Immature natural killer cell (primary cell): ENCODE results near the gene BEND5. TPM values are rescaled to one million over a fixed set of nuclear protein-coding genes. Genes with fewer than 3 reads are reported as not detected.
A peak's percentile ranks its signal among the peaks of the same experiment; 100 is the strongest.

Experiments used
- DNase-seq, 3 donors: peaks; one replicate each; pipeline ENCODE4 v3.0.0; 2022; ENCODE audit warnings: mixed read lengths in 1 of 3
- H3K27ac Mint-ChIP-seq, 6 donors: one replicate each; pipeline ENCODE4 v1.8.0; 2020; ENCODE audit warnings: mixed read lengths in 6 of 6, mild to moderate bottlenecking in 5 of 6, inconsistent platforms in 4 of 6, moderate library complexity in 3 of 6
- H3K27me3 Mint-ChIP-seq, 3 donors: one replicate each; pipeline ENCODE4 v1.8.0; 2020 to 2021; ENCODE audit warnings: low read depth in 3 of 3, mild to moderate bottlenecking in 3 of 3, mixed read lengths in 3 of 3, moderate library complexity in 3 of 3, inconsistent platforms in 1 of 3
- H3K36me3 Mint-ChIP-seq, 3 donors: one replicate each; pipeline ENCODE4 v1.8.0; 2020; ENCODE audit warnings: mixed read lengths in 3 of 3, inconsistent platforms in 2 of 3, mild to moderate bottlenecking in 2 of 3
- H3K4me1 Mint-ChIP-seq, 2 donors: one replicate each; pipeline ENCODE4 v1.8.0; 2020; ENCODE audit warnings: inconsistent platforms in 2 of 2, mild to moderate bottlenecking in 2 of 2, mixed read lengths in 2 of 2, moderate library complexity in 1 of 2
- H3K4me3 Mint-ChIP-seq, 5 donors: one replicate each; pipeline ENCODE4 v1.8.0; 2020; ENCODE audit warnings: mild to moderate bottlenecking in 5 of 5, mixed read lengths in 5 of 5, inconsistent platforms in 3 of 5, moderate library complexity in 3 of 5
- H3K9me3 Mint-ChIP-seq, 6 donors: one replicate each; pipeline ENCODE4 v1.8.0; 2020; ENCODE audit warnings: mild to moderate bottlenecking in 6 of 6, mixed read lengths in 6 of 6, inconsistent platforms in 4 of 6, moderate library complexity in 3 of 6
- polyA plus RNA-seq, 3 donors: library from polyadenylated mRNA; unstranded; fragments of 300-500 nt; fragmentation: Illumina TruSeq; gene quantifications; one replicate each; pipeline ENCODE4 v1.2.3, GENCODE V29; 2021

Gene BEND5
- polyA plus RNA-seq, 3 donors from 2014 or later, result 2.5 to 3.9 (median 3.8) TPM

DNA sequence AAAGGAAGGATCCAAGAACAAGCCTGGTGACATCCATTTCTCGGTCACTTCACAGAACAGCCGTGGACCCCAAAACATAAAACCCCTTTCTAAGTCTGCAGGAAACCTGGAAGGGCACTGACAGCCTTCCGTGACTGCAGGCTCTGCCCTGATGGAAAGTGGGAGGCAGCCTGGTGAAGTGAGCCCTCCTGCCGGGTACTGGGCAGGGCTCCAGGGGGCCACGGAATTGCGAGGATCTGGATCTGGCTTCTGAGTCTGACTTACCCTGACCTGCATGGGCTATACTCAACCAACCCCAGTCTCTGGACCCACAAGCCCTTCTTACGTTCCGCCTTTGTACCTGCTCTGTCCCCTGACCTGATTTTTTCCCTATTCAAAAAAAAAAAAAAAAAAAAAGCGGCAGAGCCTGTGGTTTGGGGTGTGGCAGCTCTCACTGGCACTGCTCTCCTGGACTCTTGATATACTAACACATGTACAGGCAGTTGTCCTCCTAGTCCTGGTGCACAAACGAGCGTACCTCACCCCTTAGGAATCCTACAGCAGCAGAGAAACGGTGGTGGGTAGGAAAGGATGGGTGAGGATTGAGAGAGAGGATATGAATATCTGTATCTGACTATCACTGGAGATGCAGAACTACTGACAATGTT is 82.9 kb downstream of the BEND5 start:
- Mint-ChIP-seq H3K4me1 (no peaks in the 10 kb centered on the region), H3K36me3 (no peaks in the 10 kb centered on the region), H3K9me3 (no peaks in the 10 kb centered on the region), H3K27ac (no peak overlapping the region), H3K4me3 (no peak overlapping the region), H3K27me3 (peaks cover 0 to 6% (median 2%) of the 10 kb centered on the region in 3 donors)
- no peak for DNase-seq

DNA sequence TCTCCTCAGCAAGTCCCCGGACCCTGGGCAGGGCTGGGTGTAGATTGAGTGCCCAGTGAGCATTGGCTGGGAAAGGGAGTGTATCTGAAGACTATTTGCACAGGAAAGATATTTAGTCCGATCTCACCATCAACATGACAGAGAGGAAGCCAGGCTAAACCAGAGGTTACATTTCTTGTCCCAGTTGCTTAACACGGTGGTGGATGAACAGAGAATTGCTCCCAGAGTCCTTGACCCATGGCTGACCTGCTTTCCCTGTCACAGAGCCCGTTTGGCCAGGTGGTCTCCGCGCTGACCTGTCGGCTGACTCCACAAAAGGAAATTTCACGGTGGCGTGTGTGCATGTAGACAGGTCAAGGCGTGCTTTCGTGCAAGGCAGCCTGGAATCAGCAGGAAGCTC is 83.5 kb downstream of the BEND5 start:
- Mint-ChIP-seq H3K36me3 (no peaks in the 10 kb centered on the region), H3K27ac (no peak overlapping the region), H3K27me3 (peaks cover 0 to 6% (median 2%) of the 10 kb centered on the region in 3 donors), H3K4me3 (no peak overlapping the region), H3K4me1 (no peaks in the 10 kb centered on the region), H3K9me3 (no peaks in the 10 kb centered on the region)
- DNase-seq, result no peak

DNA sequence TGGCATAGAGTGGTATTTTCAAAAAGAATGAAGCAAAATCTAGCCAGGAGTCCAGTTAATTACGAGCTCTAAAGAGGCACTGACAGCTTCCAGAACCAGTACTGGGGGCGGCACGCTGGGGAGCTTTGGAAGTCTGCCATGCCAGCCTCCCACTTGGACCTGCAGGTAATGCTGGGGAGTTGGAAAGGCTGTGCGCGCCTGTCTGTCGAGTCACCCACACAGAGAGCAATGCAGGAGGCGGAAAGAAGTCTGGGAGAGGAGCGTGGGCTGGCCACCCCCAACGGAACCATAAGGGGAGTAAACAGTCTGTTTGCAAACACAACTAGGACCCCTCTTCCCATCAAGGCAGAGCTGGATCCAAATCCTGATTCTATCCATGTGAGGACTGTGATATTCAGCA is 84.5 kb downstream of the BEND5 start:
- H3K27ac Mint-ChIP-seq, result no peak overlapping the region
- no peak for DNase-seq
- H3K4me3 Mint-ChIP-seq, result no peak overlapping the region
- no peaks in the 10 kb centered on the region for H3K36me3 Mint-ChIP-seq
- H3K4me1 Mint-ChIP-seq, result no peaks in the 10 kb centered on the region
- peaks cover 0 to 2% (median 2%) of the 10 kb centered on the region in 3 donors for H3K27me3 Mint-ChIP-seq
- no peaks in the 10 kb centered on the region for H3K9me3 Mint-ChIP-seq

DNA sequence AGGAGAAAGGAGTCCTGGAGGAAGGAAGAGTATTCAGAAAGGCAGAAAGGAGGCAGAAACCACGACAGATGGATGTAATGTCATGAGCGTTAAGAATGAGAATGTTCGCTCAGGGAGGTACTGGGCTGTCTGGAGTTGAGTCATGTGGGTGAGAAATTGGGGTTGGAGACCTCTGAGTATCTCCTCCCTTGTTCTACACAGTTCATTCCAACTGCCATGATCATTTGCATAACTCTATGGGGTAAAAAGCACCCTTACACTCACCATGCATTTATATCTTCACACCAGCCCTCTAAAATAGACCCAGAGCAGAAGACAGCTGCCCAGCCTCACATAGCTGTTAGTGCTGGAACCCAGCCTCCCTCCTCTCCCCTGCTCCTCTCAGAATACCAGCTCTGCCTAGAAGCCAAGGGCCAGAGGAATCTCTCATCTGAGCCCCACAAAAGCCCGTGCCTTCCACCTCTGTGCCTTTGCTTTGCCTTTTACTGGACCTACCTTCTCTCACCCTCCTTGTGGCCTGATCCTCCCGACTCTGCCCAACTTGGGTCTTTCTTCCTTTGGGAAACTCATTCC is 85.2 kb downstream of the BEND5 start:
- no peak for DNase-seq

DNA sequence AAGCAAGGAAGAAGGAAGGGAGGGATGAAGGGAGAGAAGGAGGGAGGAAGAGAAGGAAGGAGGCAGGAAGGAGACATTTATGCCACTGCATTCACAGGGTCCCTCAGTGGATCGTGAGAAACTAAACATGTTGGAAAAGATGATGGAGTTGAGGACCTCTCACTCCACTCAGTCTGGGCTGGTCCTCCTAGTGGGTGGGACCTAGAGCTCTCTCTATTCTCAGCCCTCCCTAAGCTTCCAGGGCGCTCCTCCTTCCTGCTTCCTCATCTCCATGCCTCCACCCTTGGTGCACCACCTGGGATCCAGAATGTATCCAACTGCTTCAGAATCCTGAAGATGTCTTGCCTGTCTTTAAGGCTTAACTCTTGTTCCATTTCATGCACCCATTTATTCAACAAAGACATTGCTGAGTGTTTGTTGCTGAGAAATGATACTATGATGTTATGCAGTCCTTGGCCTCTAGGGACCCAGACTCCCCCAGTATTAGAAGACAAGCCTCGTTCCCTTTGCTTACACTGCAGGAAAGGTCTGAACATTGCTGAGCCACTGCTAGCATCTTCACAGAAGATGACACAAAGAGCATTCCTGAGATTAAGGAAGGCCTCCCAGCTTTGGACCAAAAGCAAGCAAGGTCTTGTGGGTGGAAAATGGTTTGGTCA is 88.5 kb downstream of the BEND5 start:
- H3K4me1 Mint-ChIP-seq, result no peaks in the 10 kb centered on the region
- peaks cover 0 to 2% (median 0%) of the 10 kb centered on the region in 3 donors for H3K27me3 Mint-ChIP-seq
- H3K9me3 Mint-ChIP-seq, result no peaks in the 10 kb centered on the region
- H3K27ac Mint-ChIP-seq, result no peak overlapping the region
- DNase-seq, result no peak
- H3K4me3 Mint-ChIP-seq, result no peak overlapping the region
- H3K36me3 Mint-ChIP-seq, result no peaks in the 10 kb centered on the region

More for the DNA sequence above, 85.2 kb downstream of the BEND5 start:
- Mint-ChIP-seq H3K27me3 (peaks cover 0 to 2% (median 2%) of the 10 kb centered on the region in 3 donors), H3K4me1 (no peaks in the 10 kb centered on the region), H3K4me3 (no peak overlapping the region), H3K9me3 (no peaks in the 10 kb centered on the region), H3K27ac (no peak overlapping the region), H3K36me3 (no peaks in the 10 kb centered on the region)

DNA sequence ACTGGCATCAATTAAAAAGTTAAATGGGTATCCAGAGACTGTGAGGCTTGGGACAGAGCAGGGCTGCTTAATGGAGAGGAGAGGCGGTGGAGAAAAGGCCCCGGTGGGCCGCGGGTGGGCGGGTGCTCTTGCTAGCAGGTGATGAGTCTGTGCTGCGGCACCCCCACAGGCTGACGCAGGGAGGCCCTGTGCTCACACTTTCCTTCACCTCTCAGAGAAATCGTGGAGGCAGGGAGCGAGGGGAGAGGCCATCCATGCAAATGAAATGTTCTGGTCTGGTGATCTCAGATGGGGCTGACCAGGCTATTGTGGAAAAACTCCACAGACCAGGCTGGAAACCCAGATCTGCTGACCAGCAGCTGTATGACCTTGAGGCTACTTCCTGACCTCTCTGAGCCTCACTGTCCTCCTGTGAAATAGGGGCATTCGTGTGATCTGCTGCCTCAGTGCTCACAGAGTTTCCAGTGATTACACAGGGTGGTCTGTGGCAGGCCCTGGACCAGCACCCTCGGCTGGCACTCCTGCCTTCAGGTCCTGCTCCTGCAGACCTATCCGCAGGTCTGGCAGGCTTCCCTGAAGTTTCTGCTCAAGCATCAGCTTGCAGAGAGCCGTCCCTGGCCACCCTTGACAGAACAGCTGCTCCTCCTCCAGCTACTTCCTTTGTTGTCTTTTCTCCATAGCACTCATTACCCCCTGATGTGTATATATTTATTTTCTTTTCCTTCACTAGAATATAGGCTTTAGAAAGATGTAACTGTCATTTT is 89.2 kb downstream of the BEND5 start:
- H3K4me3 Mint-ChIP-seq, result no peak overlapping the region
- no peak overlapping the region for H3K27ac Mint-ChIP-seq
- H3K27me3 Mint-ChIP-seq, result peaks cover 0 to 2% (median 0%) of the 10 kb centered on the region in 3 donors
- no peaks in the 10 kb centered on the region for H3K36me3 Mint-ChIP-seq
- no peak for DNase-seq
- no peaks in the 10 kb centered on the region for H3K4me1 Mint-ChIP-seq
- H3K9me3 Mint-ChIP-seq, result no peaks in the 10 kb centered on the region

DNA sequence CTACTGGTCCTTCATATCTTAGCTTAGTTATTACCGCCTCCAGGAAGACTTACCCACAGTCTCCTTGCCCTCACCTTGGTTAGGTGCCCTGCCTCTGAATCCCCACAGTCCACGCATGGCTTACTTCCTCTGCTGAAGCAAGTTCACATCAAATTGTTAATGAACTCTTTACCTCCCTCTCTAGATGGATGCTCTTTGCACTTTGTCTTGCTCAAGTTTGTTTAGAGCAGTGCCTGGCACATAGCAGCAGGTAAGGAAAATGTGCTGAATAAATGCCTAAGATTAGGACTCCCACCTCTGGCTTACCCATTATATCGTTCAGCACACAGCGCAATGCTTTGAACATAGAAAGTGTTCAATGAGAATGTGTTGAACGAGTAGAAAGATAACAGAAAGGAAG is 90.5 kb downstream of the BEND5 start:
- Mint-ChIP-seq H3K4me1 (no peaks in the 10 kb centered on the region), H3K9me3 (no peaks in the 10 kb centered on the region), H3K27ac (peak overlapping the region in 1 of 6 donors; percentile 21), H3K36me3 (no peaks in the 10 kb centered on the region), H3K4me3 (no peak overlapping the region), H3K27me3 (peaks cover 0 to 2% (median under 1%) of the 10 kb centered on the region in 3 donors)
- no peak for DNase-seq

DNA sequence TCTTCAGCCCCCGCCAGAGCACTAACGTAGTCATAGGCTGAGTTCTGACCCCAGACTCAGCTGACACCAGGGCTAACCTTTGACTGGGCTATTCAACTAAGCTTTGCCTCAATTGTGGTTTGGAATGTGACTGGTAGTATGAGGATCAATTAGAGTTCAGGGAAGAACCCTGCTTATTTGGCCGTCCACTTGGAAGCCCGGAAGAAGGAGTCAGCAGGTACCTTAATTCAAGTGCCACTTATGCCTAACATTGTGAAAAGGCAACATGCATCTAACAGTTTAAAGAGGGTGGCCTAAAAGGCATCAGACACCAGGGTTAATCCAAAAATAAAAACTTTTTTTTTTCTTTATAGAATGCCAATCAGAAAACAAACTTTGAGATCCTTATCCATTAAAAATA is 92.3 kb downstream of the BEND5 start:
- no peak overlapping the region for H3K4me3 Mint-ChIP-seq
- peaks cover 0 to 2% (median 2%) of the 10 kb centered on the region in 3 donors for H3K27me3 Mint-ChIP-seq
- no peak for DNase-seq
- H3K36me3 Mint-ChIP-seq, result no peaks in the 10 kb centered on the region
- no peak overlapping the region for H3K27ac Mint-ChIP-seq
- no peaks in the 10 kb centered on the region for H3K9me3 Mint-ChIP-seq
- H3K4me1 Mint-ChIP-seq, result no peaks in the 10 kb centered on the region

DNA sequence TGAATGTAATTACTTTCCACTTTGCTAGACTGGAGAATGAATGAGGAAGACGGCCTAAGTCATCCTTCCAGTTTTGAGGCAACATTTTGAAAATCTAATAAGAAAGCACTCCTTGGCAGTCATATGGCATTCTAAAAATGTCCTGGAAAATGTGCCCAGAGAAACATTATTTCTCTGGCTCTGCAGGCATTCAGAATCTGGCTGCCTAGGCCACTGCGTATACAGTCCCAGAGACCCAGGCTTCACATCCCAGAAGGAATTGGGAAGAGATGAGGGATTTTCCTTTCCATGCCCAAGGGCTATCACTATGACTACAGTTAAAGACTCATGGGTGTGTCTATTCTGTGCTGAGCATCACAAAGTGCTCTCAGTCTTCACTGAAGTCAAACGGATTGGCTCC is 92.9 kb downstream of the BEND5 start:
- H3K36me3 Mint-ChIP-seq, result no peaks in the 10 kb centered on the region
- H3K4me1 Mint-ChIP-seq, result no peaks in the 10 kb centered on the region
- no peaks in the 10 kb centered on the region for H3K9me3 Mint-ChIP-seq
- no peak for DNase-seq
- peaks cover 0 to 2% (median under 1%) of the 10 kb centered on the region in 3 donors for H3K27me3 Mint-ChIP-seq
- no peak overlapping the region for H3K27ac Mint-ChIP-seq
- H3K4me3 Mint-ChIP-seq, result no peak overlapping the region

DNA sequence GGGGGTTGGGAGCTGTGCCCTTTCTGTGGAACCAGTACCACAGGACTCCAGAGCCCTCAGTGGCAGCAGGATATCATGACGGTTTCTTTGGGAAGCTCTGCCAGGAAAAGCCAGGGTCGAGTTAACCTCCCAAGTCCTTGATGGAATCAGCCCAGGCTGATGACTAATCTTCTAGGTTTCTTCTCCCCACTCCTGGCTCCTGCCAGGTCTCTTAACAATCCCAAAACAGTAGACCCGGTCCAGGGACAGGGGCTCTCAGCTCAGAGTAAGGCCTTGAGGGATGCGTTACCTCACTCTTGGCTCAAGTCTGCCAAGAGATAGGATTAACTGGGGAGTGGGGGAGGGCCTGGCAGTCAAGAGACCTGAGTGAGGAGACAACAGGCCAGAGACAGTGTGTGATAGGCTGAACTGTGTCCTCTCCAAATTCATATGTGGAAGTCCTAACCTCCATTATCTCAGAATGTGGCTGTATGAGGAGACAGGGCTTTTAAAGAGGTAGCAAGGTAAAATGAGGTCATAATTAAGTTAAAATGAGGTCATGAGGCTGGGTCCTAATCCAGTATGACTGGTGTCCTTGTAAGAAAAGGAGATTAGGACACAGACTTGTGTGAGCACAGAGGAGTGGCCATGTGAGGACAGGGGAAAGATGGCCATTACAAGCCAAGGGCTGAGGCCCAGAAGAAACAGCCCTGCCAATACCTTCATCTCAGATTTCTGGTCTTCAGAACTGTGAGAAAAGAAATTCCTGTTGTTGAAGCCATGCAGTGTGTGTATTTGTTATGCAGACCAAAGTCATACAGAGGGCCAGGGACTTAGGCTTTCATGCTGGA is 95.0 kb downstream of the BEND5 start:
- Mint-ChIP-seq H3K4me3 (no peak overlapping the region), H3K4me1 (no peaks in the 10 kb centered on the region), H3K36me3 (no peaks in the 10 kb centered on the region), H3K9me3 (no peaks in the 10 kb centered on the region), H3K27me3 (peaks cover 0 to 2% (median 0%) of the 10 kb centered on the region in 3 donors), H3K27ac (peak overlapping the region in 1 of 6 donors; percentile 14)
- no peak for DNase-seq

DNA sequence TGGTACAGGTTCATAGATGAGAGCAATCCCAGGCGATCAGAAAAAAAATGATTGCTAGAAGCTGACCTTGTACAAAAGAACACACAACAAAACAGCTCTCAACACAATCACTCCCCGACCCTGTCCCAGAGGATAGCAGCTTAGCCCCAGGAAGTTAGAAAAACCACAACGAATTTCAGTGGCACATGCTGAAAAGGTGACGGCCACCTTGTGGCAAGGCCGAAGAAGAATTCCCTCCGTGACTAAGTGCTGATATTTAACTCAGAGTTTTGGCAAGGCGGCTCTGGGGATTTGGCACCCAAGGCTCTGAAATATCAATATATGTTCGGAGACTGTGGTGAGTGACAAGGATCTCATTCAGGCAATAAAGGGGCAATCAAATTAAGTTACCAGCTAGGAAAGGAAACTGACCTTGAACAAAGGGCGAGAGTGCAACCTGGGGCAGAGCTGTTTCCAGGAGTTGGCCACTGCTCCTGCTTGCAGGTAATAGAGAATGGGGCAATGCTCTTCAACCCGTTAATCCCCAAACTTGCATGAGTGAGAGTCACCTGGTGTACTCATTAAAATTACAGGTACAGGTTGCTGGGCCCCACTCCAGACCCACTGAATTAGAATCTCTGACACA is 96.2 kb downstream of the BEND5 start:
- Mint-ChIP-seq H3K36me3 (no peaks in the 10 kb centered on the region), H3K9me3 (no peaks in the 10 kb centered on the region), H3K4me1 (no peaks in the 10 kb centered on the region), H3K4me3 (no peak overlapping the region), H3K27me3 (peaks cover 0 to 2% (median 0%) of the 10 kb centered on the region in 3 donors), H3K27ac (no peak overlapping the region)
- no peak for DNase-seq

DNA sequence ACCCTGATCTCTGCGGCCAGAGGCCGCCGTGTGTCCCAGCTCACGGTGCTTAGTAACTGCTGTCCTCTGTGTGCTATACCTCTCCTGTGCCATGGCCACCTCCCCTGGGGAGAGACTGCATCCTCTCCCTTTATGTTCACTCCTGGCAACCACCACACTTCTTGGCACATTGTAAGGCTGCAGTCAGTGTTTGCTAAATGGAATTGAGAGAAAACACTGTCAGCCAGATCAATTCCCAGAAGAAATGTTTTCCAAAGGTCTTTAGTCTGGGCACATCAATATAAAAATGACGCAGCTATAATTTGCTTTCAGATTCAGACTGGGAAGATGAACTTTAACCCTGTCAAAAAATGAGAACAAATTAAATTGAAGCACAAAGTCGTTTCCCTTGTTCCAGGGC is 96.8 kb downstream of the BEND5 start:
- H3K36me3 Mint-ChIP-seq, result no peaks in the 10 kb centered on the region
- no peak overlapping the region for H3K27ac Mint-ChIP-seq
- H3K9me3 Mint-ChIP-seq, result no peaks in the 10 kb centered on the region
- H3K4me1 Mint-ChIP-seq, result no peaks in the 10 kb centered on the region
- peaks cover 0 to 2% (median 1%) of the 10 kb centered on the region in 3 donors for H3K27me3 Mint-ChIP-seq
- H3K4me3 Mint-ChIP-seq, result no peak overlapping the region
- DNase-seq, result no peak
